ENCODE data around the gene ELF5. TPM values are rescaled to one million over a fixed set of nuclear protein-coding genes. Genes with fewer than 3 reads are reported as not detected.

Gene ELF5
- total RNA-seq, 1 experiment from 2014 or later, result not detected

DNA sequence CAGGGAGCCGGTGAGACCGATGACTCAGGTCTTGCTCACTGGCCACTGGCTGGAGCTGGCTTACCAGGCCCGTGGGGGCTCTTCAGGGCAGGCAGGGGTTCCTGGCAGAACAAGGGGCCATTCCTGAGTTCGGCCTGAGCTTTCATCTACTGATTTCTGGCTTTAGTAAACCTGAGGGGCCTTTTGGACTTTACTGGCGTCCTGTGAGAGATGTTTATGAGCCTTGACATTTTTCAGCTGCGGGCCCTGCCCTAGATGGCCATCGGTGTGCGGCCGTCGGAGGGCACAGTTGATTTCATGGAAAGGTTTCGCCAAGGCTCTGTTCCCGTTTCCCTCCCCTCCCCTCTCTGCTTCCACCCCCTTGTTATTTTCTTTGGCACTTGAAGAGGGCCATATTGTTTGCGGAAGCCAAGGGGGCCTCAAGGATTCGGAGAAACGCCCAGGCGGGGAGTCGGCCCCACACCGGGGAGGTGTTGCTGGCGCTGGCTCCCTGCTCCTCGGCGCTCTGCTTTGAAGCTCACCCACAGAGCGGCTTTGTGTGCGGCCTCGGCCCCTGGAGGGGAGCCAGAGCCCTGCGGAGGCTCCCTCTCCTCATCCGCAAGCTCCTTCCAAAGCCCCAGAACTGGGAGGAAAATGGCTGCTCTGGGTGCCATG is 17.7 kb downstream of the ELF5 start:
- POLR2A ChIA-PET, result no interaction called here

DNA sequence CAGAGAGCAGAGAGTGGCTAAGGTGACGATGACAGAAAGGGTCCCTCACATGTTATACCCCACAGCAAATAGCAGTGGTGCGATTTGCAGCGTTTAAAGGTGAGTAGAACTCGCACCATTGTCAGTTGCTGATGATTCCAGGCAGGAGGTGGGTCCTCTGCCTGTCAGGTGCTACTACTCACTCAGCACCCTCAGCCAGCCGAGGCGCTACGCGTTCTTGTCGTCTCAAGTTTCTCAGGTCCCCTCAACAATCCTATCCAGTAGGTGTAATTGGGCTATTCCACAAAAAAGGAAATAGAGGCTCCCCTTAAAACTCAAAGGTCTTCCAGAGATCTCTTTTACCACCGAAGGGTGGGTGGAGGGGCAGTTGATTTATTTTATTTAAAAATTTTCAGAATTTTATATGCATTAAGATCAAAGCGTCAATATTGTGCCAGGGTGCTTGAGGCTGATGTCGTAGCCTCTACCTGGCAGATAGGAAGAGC is 18.3 kb downstream of the ELF5 start:
- ChIA-PET POLR2A (no interaction called here), CTCF (interaction anchor here (0.6 to 8.6 kb wide), 8 partner anchors 10 to 396 kb away, joined by 3 to 158 read pairs (median 3); no protein-coding TSS in a partner anchor)
- no TSS peak for BruUV-seq (replicated peaks)
- H3K4me3 Mint-ChIP-seq (ENCODE audit: unreplicated experiment), result no peak overlapping the region
- intact Hi-C loops (cut with micrococcal nuclease), result no loop called here
- no peaks in the 10 kb centered on the region for H3K27me3 Mint-ChIP-seq (ENCODE audit: insufficient read depth, unreplicated experiment)
- H3K9me3 Mint-ChIP-seq (ENCODE audit: unreplicated experiment), result no peaks in the 10 kb centered on the region
- DNase-seq (ENCODE audit: unreplicated experiment), result peak; percentile 19
- no peaks in the 10 kb centered on the region for H3K36me3 Mint-ChIP-seq (ENCODE audit: insufficient read depth, unreplicated experiment)
- no peak overlapping the region for H3K27ac Mint-ChIP-seq (ENCODE audit: low read depth, unreplicated experiment)
- H3K4me1 Mint-ChIP-seq (ENCODE audit: insufficient read depth, unreplicated experiment), result no peaks in the 10 kb centered on the region
- TF ChIP-seq, protein P1, sequence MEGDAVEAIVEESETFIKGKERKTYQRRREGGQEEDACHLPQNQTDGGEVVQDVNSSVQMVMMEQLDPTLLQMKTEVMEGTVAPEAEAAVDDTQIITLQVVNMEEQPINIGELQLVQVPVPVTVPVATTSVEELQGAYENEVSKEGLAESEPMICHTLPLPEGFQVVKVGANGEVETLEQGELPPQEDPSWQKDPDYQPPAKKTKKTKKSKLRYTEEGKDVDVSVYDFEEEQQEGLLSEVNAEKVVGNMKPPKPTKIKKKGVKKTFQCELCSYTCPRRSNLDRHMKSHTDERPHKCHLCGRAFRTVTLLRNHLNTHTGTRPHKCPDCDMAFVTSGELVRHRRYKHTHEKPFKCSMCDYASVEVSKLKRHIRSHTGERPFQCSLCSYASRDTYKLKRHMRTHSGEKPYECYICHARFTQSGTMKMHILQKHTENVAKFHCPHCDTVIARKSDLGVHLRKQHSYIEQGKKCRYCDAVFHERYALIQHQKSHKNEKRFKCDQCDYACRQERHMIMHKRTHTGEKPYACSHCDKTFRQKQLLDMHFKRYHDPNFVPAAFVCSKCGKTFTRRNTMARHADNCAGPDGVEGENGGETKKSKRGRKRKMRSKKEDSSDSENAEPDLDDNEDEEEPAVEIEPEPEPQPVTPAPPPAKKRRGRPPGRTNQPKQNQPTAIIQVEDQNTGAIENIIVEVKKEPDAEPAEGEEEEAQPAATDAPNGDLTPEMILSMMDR (IDR thresholded peaks at IDR 0.05; ENCODE audit: unreplicated experiment), result no peak

More for the DNA sequence above, 17.7 kb downstream of the ELF5 start:
- peak; percentile 56 for DNase-seq (ENCODE audit: unreplicated experiment)
- no peak overlapping the region for H3K4me3 Mint-ChIP-seq (ENCODE audit: unreplicated experiment)
- H3K27me3 Mint-ChIP-seq (ENCODE audit: insufficient read depth, unreplicated experiment), result no peaks in the 10 kb centered on the region
- H3K36me3 Mint-ChIP-seq (ENCODE audit: insufficient read depth, unreplicated experiment), result no peaks in the 10 kb centered on the region
- TF ChIP-seq, protein P1 (IDR thresholded peaks at IDR 0.05; ENCODE audit: unreplicated experiment), result no peak
- CTCF ChIA-PET, result interaction anchor here (0.6 to 8.6 kb wide), 5 partner anchors 14 to 395 kb away, joined by 3 to 158 read pairs (median 3); no protein-coding TSS in a partner anchor
- no peaks in the 10 kb centered on the region for H3K9me3 Mint-ChIP-seq (ENCODE audit: unreplicated experiment)
- intact Hi-C loops (cut with micrococcal nuclease), result no loop called here
- no peaks in the 10 kb centered on the region for H3K4me1 Mint-ChIP-seq (ENCODE audit: insufficient read depth, unreplicated experiment)
- H3K27ac Mint-ChIP-seq (ENCODE audit: low read depth, unreplicated experiment), result no peak overlapping the region
- BruUV-seq (replicated peaks), result no TSS peak

DNA sequence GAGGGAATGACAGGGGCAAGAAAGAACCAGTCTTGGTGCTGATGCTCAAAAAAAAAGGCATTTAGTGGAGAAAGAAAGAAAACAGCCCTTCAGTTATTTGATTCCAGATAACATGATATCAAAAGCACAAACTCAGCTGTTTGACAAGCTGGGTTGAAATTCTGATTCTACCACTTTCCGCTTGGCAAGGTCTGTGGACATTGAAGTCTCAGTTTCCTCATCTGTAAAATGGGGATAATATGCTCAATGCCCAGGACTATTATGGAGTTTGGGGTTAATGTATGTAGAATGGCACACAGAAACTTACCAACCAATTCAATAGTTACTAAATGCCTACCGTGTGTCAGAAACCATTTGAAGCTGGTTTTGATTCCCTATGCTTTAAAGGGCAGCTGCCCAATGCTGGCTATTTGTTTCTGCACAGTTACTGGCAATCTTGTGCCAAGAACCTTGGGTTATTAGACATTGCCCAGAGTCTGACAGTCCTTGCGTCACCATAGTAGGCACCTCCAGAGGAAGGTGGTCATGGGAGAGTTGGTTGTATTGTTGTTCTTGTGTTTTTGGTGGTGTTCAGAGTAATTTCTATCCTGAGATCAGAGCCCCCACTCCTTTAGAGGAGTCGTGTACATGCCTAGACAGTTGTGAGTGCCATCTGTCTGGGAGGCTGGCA is 19.5 kb downstream of the ELF5 start:
- no peaks in the 10 kb centered on the region for H3K27me3 Mint-ChIP-seq (ENCODE audit: insufficient read depth, unreplicated experiment)
- H3K9me3 Mint-ChIP-seq (ENCODE audit: unreplicated experiment), result no peaks in the 10 kb centered on the region
- no TSS peak for BruUV-seq (replicated peaks)
- ChIA-PET POLR2A (interaction anchor here (0.7 kb wide), 1 partner anchor 624 kb away, joined by 3 read pairs; no protein-coding TSS in a partner anchor), CTCF (interaction anchor here (0.6 to 8.6 kb wide), 13 partner anchors 8 to 916 kb away, joined by 3 to 158 read pairs (median 4); no protein-coding TSS in a partner anchor)
- no peak for DNase-seq (ENCODE audit: unreplicated experiment)
- H3K36me3 Mint-ChIP-seq (ENCODE audit: insufficient read depth, unreplicated experiment), result no peaks in the 10 kb centered on the region
- H3K27ac Mint-ChIP-seq (ENCODE audit: low read depth, unreplicated experiment), result no peak overlapping the region
- TF ChIP-seq, protein P1 (IDR thresholded peaks at IDR 0.05; ENCODE audit: unreplicated experiment), result no peak
- intact Hi-C loops (cut with micrococcal nuclease), result loop anchor here (5.0 kb wide), 2 partner anchors 322 to 757 kb away; partner anchors contain the start of gene CD59
- H3K4me3 Mint-ChIP-seq (ENCODE audit: unreplicated experiment), result no peak overlapping the region
- H3K4me1 Mint-ChIP-seq (ENCODE audit: insufficient read depth, unreplicated experiment), result no peaks in the 10 kb centered on the region

DNA sequence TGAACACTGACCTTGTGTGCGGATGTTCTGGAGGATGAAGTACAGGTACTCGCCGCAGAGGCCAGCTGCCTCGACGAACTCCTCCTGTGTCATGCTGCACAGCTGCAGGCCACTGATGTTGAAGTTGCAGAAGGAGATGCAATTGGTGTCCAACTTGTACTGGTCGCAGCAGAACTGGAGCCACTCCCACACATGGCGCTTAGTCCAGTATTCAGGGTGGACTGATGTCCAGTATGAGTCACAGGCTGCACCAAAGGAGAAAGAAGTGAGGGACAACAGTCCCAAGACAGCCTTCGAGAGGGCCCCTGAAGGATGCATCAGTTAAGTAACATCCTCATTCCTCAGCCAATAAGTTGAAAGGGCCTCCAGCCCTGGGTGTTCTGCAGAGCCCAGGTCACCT is 20.1 kb downstream of the ELF5 start:
- TF ChIP-seq, protein P1 (IDR thresholded peaks at IDR 0.05; ENCODE audit: unreplicated experiment), result no peak
- Mint-ChIP-seq H3K4me1 (ENCODE audit: insufficient read depth, unreplicated experiment) (no peaks in the 10 kb centered on the region), H3K4me3 (ENCODE audit: unreplicated experiment) (no peak overlapping the region), H3K27me3 (ENCODE audit: insufficient read depth, unreplicated experiment) (no peaks in the 10 kb centered on the region), H3K36me3 (ENCODE audit: insufficient read depth, unreplicated experiment) (no peaks in the 10 kb centered on the region), H3K9me3 (ENCODE audit: unreplicated experiment) (no peaks in the 10 kb centered on the region), H3K27ac (ENCODE audit: low read depth, unreplicated experiment) (no peak overlapping the region)
- CTCF ChIA-PET, result interaction anchor here (0.6 to 8.6 kb wide), 18 partner anchors 9 to 1007 kb away, joined by 3 to 158 read pairs (median 4); no protein-coding TSS in a partner anchor
- BruUV-seq (replicated peaks), result no TSS peak
- intact Hi-C loops (cut with micrococcal nuclease), result loop anchor here (5.0 kb wide), 2 partner anchors 321 to 756 kb away; partner anchors contain the start of gene CD59
- POLR2A ChIA-PET, result interaction anchor here (0.6 to 0.7 kb wide), 2 partner anchors 25 to 623 kb away, joined by 3 to 4 read pairs; no protein-coding TSS in a partner anchor
- DNase-seq (ENCODE audit: unreplicated experiment), result no peak
